ENCODE results near the gene CLEC7A. TPM values are rescaled to one million over a fixed set of nuclear protein-coding genes. Genes with fewer than 3 reads are reported as not detected.
A peak's percentile ranks its signal among the peaks of the same experiment; 100 is the strongest.

Gene CLEC7A
- total and polyA plus RNA-seq, 8 donors, result 0.60 to 8.5 (median 1.1) TPM

GRCh38 chr12:10101648-10102220 lies 28.3 kb downstream of the CLEC7A start:
- intact Hi-C loops (cut with DNase I), result no loop called here
- TF ChIP-seq CTCF (IDR thresholded peaks at IDR 0.05), result no peak
- Histone ChIP-seq H3K9me3 (no peaks in the 10 kb centered on the region), H3K4me1 (no peaks in the 10 kb centered on the region), H3K36me3 (no peaks in the 10 kb centered on the region), H3K27ac (no peak overlapping the region), H3K27me3 (no peaks in the 10 kb centered on the region), H3K4me3 (no peak overlapping the region)
- 81 to 83% methylated on average over 1 of the region's 1 CpG for WGBS, 2 donors
- FAIRE-seq, result no peak
- DNase-seq, result no peak
- peak in 2 of 4 donors; percentile 22 to 33 for ATAC-seq

GRCh38 chr12:10101042-10101579 lies 28.9 kb downstream of the CLEC7A start:
- no peaks in the 10 kb centered on the region for H3K9me3 ChIP-seq
- TF ChIP-seq CTCF (IDR thresholded peaks at IDR 0.05), result no peak
- WGBS, 2 donors, result 43 to 46% methylated on average over 5 of the region's 5 CpGs
- no peak overlapping the region for H3K27ac ChIP-seq
- H3K36me3 ChIP-seq, result no peaks in the 10 kb centered on the region
- no peaks in the 10 kb centered on the region for H3K4me1 ChIP-seq
- H3K27me3 ChIP-seq, result no peaks in the 10 kb centered on the region
- no peak overlapping the region for H3K4me3 ChIP-seq
- peak in 2 of 4 donors; percentile 16 to 45 for ATAC-seq
- FAIRE-seq, result no peak
- DNase-seq, result no peak
- intact Hi-C loops (cut with DNase I), result no loop called here

GRCh38 chr12:10098791-10099190 lies 31.2 kb downstream of the CLEC7A start, which contains the start of gene CLEC1A:
Gene CLEC1A (minus strand): TSS chr12:10098985. CDS start chr12:10098922, 63 bp downstream.
- FAIRE-seq, result no peak
- Histone ChIP-seq H3K27me3 (peaks cover 0 to 3% (median 0%) of the 10 kb centered on the region in 4 donors), H3K36me3 (no peaks in the 10 kb centered on the region), H3K27ac (peak within 1 kb of the TSS in 1 of 4 donors; percentile 17), H3K4me3 (peak within 1 kb of the TSS in 1 of 4 donors; percentile 5), H3K4me1 (no peaks in the 10 kb centered on the region), H3K9me3 (no peaks in the 10 kb centered on the region)
- no peak for ATAC-seq
- no peak for DNase-seq
- no peak for TF ChIP-seq CTCF (IDR thresholded peaks at IDR 0.05)
- intact Hi-C loops (cut with DNase I), result no loop called here
- whole genome bisulfite sequencing, 2 donors, result 55 to 56% methylated on average over 10 of the region's 10 CpGs

GRCh38 chr12:10097521-10097920 lies 32.5 kb downstream of the CLEC7A start:
- Histone ChIP-seq H3K36me3 (no peaks in the 10 kb centered on the region), H3K9me3 (no peaks in the 10 kb centered on the region), H3K27me3 (peaks cover 0 to 3% (median 0%) of the 10 kb centered on the region in 4 donors), H3K4me1 (no peaks in the 10 kb centered on the region), H3K27ac (no peak overlapping the region), H3K4me3 (no peak overlapping the region)
- intact Hi-C loops (cut with DNase I), result no loop called here
- FAIRE-seq, result no peak
- 50 to 60% methylated on average over 3 of the region's 3 CpGs for WGBS, 2 donors
- no peak for TF ChIP-seq CTCF (IDR thresholded peaks at IDR 0.05)
- no peak for DNase-seq
- ATAC-seq, result no peak

- no peak for ATAC-seq
- DNase-seq, result no peak
- TF ChIP-seq CTCF (IDR thresholded peaks at IDR 0.05), result no peak
- Histone ChIP-seq H3K36me3 (no peaks in the 10 kb centered on the region), H3K4me1 (no peaks in the 10 kb centered on the region), H3K4me3 (no peak overlapping the region), H3K27ac (no peak overlapping the region), H3K9me3 (no peaks in the 10 kb centered on the region), H3K27me3 (peaks cover 0 to 3% (median 0%) of the 10 kb centered on the region in 4 donors)
- no peak for FAIRE-seq
- 78 to 85% methylated on average over 3 of the region's 3 CpGs for WGBS, 2 donors
- intact Hi-C loops (cut with DNase I), result no loop called here
These were observed 34.0 kb downstream of the CLEC7A start for GRCh38 chr12:10095971-10096370.

All from pancreas (tissue), 10 donors.